ENCODE measurements around the gene DNER.

The DNER gene

DNA sequence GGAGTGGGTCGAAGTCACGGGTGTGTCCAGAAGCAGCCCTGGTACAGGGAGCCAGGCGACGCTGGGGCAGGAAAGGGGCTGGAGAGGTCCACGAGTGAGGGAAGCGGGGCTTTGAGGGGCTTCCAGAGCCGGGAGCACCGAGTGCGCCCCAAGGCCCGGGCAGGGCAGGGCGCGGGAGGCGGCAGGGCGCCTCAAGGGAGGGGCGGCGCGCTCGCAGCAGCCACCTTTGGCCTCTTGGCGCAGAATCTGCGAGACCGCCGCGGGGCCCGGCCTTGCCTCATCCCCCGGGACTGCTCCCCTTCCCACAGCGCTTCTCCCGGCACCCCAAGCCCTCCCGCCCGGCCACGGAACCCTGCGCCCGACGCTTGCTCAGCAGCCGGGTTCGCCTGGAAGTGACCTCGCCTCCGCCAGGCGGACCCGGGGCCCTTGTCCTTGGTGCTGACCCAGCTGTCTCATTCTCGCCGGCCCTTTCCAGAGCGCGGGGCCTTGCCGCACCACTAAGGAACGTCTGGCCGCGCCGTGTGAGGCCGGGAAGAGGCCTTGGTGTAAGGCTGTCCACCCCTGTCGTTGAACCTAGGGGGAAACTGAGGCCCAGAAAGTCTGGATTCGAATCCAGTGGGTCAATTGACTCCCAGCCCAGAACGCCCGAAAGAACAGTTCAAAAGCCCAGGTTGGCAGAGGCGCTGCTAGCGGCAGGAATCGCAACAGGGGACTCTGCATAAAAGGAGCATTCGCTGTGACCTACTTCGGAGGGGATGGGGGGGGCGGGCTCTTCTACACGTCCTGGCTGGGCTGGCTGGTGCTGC is 584 bp upstream of the DNER start:
- peak; percentile 8 for DNase-seq (ENCODE audit: extremely low read depth, low read depth)
- TF ChIP-seq, protein P1, sequence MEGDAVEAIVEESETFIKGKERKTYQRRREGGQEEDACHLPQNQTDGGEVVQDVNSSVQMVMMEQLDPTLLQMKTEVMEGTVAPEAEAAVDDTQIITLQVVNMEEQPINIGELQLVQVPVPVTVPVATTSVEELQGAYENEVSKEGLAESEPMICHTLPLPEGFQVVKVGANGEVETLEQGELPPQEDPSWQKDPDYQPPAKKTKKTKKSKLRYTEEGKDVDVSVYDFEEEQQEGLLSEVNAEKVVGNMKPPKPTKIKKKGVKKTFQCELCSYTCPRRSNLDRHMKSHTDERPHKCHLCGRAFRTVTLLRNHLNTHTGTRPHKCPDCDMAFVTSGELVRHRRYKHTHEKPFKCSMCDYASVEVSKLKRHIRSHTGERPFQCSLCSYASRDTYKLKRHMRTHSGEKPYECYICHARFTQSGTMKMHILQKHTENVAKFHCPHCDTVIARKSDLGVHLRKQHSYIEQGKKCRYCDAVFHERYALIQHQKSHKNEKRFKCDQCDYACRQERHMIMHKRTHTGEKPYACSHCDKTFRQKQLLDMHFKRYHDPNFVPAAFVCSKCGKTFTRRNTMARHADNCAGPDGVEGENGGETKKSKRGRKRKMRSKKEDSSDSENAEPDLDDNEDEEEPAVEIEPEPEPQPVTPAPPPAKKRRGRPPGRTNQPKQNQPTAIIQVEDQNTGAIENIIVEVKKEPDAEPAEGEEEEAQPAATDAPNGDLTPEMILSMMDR (IDR thresholded peaks at IDR 0.05; ENCODE audit: low read depth, low read length): no peak

DNA sequence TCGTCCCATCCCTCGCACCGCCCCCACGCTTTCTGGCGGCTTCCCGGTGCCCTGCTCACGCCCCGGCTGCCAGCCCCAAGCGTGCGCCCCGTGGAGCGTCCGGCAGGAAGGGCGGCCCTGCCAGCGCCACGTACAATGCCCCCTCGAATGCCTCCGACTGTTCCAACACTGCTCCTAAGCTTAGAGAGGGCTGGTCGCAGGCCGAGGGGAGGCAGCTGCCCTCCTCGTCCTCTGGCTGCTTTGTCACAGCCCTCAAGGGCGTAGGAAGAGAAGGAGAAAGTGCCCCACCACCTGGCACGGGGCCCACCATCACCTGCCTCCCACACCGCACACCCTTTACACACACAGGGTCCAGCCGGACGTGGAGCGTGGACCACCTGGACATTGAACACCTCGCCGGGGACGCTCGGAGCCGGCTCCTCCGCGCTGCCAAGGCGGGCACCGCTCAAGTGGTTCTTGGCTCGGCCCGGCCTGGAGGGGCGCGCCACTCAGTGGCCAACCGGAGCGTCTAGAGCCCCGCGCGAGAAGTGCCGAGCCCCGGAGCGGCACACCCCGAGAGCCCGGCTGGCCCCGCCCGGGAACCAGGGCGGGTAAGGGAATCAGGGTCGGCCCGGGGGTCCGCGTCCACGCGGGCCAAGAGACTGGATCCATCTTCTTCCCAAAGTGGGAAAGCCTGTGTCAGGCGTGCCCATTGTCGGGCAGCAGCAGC is 830 bp downstream of the DNER start:
- TF ChIP-seq, protein P1 (IDR thresholded peaks at IDR 0.05; ENCODE audit: low read depth, low read length): no peak

GRCh38 chr2:229712136-229712535 is 2.2 kb downstream of the DNER start:
- no peak for DNase-seq (ENCODE audit: extremely low read depth, low read depth)
- TF ChIP-seq, protein P1 (IDR thresholded peaks at IDR 0.05; ENCODE audit: low read depth, low read length): peak; percentile 2; the same call in 1 of the 2 replicates

More for the DNA sequence above, 830 bp downstream of the DNER start:
- DNase-seq (ENCODE audit: extremely low read depth, low read depth): no peak

DNA sequence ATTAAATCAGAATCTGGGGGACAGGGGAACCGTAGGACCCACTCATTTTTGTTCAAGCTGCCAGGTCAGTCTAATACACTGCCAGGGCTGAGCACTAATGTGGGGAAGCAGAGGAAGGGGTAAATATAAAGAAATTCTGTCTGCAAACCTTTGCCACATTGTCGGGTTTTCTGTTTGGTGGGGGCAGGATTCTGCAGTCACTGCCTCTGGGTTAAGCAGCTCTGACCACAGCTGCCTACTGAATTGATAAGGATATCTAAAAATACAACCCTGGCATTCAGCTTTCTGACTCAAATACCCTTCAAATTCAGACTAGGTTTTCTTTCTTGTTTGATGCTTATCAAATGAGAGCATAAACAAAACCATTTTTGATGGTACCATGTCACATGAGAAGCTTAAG is 6.0 kb downstream of the DNER start:
- DNase-seq (ENCODE audit: extremely low read depth, low read depth): no peak
- TF ChIP-seq, protein P1 (IDR thresholded peaks at IDR 0.05; ENCODE audit: low read depth, low read length): no peak

DNA sequence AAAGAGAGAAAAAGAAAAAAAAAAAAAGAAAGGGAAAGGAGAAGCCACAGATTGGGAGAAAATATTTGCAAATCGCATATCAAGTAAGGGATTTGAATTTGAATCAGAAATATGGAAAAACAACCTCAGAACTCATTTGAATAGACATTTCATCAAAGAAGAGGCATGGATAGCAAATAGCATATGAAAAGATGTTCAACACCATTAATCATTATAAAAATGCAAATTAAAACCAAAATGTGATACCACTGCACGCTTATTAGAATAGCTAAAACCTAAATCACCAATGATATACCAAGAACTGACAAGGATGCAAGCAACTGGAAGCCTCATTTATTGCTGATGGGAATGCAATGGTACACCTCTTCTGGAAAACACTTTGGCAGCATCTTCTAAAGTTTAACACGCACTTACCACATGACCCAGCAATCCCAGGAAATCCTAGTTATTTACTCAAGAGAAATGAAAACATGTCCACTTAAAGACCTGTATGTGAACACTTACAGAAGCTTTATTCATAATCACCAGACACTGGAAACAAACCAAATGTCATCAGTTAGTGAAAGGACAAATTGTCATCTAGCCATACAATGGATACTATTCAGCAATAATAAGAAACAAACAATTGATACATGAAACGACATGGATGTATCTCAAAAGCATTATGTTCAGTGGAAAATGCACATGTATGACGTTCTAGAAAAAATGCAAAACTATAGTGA is 10.3 kb downstream of the DNER start:
- TF ChIP-seq, protein P1 (IDR thresholded peaks at IDR 0.05; ENCODE audit: low read depth, low read length): no peak
- no peak for DNase-seq (ENCODE audit: extremely low read depth, low read depth)

DNA sequence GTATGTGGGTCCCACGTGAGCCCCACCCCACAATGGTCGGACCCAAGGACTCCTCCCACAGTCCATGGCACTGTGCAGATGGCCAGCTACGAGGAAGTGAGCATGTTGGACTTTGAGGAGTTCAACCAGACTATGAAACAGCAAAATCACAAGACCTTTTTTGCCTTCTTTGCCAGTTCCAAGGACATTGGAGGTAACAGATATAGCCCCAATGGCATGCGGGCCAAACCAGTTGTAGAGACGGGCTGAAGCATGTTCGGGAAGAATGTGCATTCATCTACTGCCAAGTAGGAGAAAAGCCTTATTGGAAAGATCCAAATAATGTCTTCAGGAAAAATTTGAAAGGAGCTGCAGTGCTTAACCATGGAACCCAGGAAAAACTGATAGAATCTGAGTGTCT is 12.6 kb downstream of the DNER start:
- no peak for DNase-seq (ENCODE audit: extremely low read depth, low read depth)
- TF ChIP-seq, protein P1 (IDR thresholded peaks at IDR 0.05; ENCODE audit: low read depth, low read length): no peak
